HepG2 (cell line): ENCODE results near the gene RSL1D1. TPM values are rescaled to one million over a fixed set of nuclear protein-coding genes. Genes with fewer than 3 reads are reported as not detected.

Source experiments
- ARNT2 ChIP-seq: sonication (generic); formaldehyde crosslinking; IDR thresholded peaks from 2 replicates; pipeline ENCODE4 v1.8.0; 2022; ENCODE audit warnings: mild to moderate bottlenecking, low read depth, missing genetic modification reagents, moderate library complexity
- JUN ChIP-seq: sonication (generic); formaldehyde crosslinking; IDR thresholded peaks from 2 replicates; pipeline ENCODE4 v1.4.0; 2020; ENCODE audit warnings: mild to moderate bottlenecking, missing genetic modification reagents
- KLF6 ChIP-seq: IDR thresholded peaks from 2 replicates; pipeline ENCODE4 v1.8.0; 2016; ENCODE audit warnings: missing biosample characterization, missing genetic modification reagents
- PHF20 ChIP-seq: sonication (generic); formaldehyde crosslinking; IDR thresholded peaks from 2 replicates; pipeline ENCODE4 v1.5.0; 2020; ENCODE audit warnings: mild to moderate bottlenecking, missing genetic modification reagents
- STAG1 ChIP-seq: sonication (generic); formaldehyde crosslinking; IDR thresholded peaks from 2 replicates; pipeline ENCODE4 v1.4.0; 2020; ENCODE audit warnings: missing genetic modification reagents
- ZEB1 ChIP-seq: IDR thresholded peaks from 2 replicates; pipeline ENCODE4 v1.6.1; 2012; ENCODE audit warnings: mild to moderate bottlenecking, low read depth, inconsistent platforms; ENCODE audit not compliant: insufficient replicate concordance
- ZMYM2 ChIP-seq: sonication (generic); formaldehyde crosslinking; IDR thresholded peaks from 2 replicates; pipeline ENCODE4 v1.8.0; 2022; ENCODE audit warnings: mild to moderate bottlenecking, missing genetic modification reagents
- ZNF567 ChIP-seq: sonication (generic); formaldehyde crosslinking; IDR thresholded peaks from 2 replicates; pipeline ENCODE4 v1.8.1; 2023; ENCODE audit warnings: mild to moderate bottlenecking, missing genetic modification reagents, borderline replicate concordance
- polyA plus RNA-seq, 8 experiments: library from polyadenylated mRNA; depleted of rRNA in 3 of 8; stranded (reverse) in 7 of 8; unstranded in 1 of 8; fragments of >200 nt; fragmentation: Illumina TruSeq in 4 of 8; extraction: Trizol in 4 of 8; gene quantifications; 2 replicates each; pipeline versions ENCODE4 v1.2.1 to v1.2.3, GENCODE V29; 2011 to 2016; ENCODE audit warnings: low read depth in 4 of 8, missing spikeins in 1 of 8, mixed read lengths in 1 of 8; ENCODE audit not compliant: insufficient read depth in 1 of 8
- total RNA-seq, 5 experiments: library from RNA; depleted of rRNA; stranded (reverse); fragments of >200 nt; fragmentation: Illumina TruSeq; extraction: Trizol; gene quantifications; 2 replicates each; pipeline ENCODE4 v1.2.3, GENCODE V29; 2016; ENCODE audit warnings: low read depth in 1 of 5
- TF ChIP-seq, protein P1 (sequence below): sonication (generic); formaldehyde crosslinking; IDR thresholded peaks from 2 replicates; pipeline ENCODE4 v1.4.0; 2020; ENCODE audit warnings: missing genetic modification reagents
- TF ChIP-seq, protein P2 (sequence below): sonication (generic); formaldehyde crosslinking; IDR thresholded peaks from 2 replicates; pipeline ENCODE4 v1.8.1; 2023; ENCODE audit warnings: mild to moderate bottlenecking, missing genetic modification reagents
- TF ChIP-seq, protein P3 (sequence below): sonication (generic); formaldehyde crosslinking; IDR thresholded peaks from 2 replicates; pipeline ENCODE4 v1.8.0; 2022; ENCODE audit warnings: mild to moderate bottlenecking, missing genetic modification reagents
- TF ChIP-seq, protein P4 (sequence below): IDR thresholded peaks from 2 replicates; pipeline ENCODE4 v1.6.1; 2016; ENCODE audit warnings: low read depth, control low read depth
- TF ChIP-seq, protein P5 (sequence below): sonication (generic); formaldehyde crosslinking; IDR thresholded peaks from 2 replicates; pipeline ENCODE4 v1.5.1; 2020; ENCODE audit warnings: mild to moderate bottlenecking, missing genetic modification reagents, moderate library complexity

RSL1D1 gene
- total and polyA plus RNA-seq, 2 of the 13 experiments (the other 11 are each of a cell fraction or from before 2014, with no cell fraction given): 187 to 343 TPM

DNA sequence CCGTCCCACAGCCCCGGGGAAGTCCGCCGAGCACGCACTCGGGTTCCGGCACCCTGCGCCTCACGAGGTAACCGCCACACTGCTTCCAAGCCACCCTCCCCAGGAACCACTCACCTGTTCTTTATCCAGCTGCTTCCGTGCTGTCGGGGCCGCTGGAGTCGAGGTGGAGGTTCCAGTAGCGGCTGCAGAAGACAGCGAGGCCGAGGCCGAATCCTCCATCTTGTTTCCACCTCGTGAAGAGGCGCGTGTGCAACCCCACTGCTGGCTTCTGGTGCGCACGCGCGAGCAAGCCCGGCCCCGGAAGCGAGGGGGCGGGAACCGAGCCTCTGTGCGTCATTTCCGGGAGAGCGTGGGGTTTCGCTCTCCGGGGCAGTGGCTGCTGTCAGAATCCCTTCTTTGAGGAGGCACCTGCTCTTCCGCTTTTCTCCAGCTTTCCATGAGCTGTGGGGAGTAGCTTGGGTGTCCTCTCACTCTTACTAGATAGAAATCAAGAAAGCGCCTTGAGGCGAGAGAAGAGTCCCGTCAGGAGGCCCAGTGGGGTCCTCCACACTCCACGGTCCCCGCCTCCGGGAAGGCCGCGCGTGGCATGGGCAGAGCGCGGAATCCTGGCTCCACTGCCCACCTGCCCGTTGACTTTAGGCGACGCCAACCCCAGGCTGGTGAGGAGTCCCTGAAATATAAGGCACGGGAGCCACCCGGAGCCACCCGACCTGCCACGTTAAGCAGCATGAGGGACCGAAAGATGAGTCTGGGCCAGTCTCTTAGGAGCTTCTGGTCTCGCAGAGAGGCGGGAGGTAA is at the start of gene RSL1D1 (continued):
- TF ChIP-seq, protein P1, sequence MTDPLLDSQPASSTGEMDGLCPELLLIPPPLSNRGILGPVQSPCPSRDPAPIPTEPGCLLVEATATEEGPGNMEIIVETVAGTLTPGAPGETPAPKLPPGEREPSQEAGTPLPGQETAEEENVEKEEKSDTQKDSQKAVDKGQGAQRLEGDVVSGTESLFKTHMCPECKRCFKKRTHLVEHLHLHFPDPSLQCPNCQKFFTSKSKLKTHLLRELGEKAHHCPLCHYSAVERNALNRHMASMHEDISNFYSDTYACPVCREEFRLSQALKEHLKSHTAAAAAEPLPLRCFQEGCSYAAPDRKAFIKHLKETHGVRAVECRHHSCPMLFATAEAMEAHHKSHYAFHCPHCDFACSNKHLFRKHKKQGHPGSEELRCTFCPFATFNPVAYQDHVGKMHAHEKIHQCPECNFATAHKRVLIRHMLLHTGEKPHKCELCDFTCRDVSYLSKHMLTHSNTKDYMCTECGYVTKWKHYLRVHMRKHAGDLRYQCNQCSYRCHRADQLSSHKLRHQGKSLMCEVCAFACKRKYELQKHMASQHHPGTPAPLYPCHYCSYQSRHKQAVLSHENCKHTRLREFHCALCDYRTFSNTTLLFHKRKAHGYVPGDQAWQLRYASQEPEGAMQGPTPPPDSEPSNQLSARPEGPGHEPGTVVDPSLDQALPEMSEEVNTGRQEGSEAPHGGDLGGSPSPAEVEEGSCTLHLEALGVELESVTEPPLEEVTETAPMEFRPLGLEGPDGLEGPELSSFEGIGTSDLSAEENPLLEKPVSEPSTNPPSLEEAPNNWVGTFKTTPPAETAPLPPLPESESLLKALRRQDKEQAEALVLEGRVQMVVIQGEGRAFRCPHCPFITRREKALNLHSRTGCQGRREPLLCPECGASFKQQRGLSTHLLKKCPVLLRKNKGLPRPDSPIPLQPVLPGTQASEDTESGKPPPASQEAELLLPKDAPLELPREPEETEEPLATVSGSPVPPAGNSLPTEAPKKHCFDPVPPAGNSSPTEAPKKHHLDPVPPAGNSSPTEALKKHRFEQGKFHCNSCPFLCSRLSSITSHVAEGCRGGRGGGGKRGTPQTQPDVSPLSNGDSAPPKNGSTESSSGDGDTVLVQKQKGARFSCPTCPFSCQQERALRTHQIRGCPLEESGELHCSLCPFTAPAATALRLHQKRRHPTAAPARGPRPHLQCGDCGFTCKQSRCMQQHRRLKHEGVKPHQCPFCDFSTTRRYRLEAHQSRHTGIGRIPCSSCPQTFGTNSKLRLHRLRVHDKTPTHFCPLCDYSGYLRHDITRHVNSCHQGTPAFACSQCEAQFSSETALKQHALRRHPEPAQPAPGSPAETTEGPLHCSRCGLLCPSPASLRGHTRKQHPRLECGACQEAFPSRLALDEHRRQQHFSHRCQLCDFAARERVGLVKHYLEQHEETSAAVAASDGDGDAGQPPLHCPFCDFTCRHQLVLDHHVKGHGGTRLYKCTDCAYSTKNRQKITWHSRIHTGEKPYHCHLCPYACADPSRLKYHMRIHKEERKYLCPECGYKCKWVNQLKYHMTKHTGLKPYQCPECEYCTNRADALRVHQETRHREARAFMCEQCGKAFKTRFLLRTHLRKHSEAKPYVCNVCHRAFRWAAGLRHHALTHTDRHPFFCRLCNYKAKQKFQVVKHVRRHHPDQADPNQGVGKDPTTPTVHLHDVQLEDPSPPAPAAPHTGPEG: peak; percentile 92
- no peak; the same call in 1 of the 2 replicates for TF ChIP-seq ZMYM2 (CRISPR knock-in tag)
- TF ChIP-seq, protein P2, sequence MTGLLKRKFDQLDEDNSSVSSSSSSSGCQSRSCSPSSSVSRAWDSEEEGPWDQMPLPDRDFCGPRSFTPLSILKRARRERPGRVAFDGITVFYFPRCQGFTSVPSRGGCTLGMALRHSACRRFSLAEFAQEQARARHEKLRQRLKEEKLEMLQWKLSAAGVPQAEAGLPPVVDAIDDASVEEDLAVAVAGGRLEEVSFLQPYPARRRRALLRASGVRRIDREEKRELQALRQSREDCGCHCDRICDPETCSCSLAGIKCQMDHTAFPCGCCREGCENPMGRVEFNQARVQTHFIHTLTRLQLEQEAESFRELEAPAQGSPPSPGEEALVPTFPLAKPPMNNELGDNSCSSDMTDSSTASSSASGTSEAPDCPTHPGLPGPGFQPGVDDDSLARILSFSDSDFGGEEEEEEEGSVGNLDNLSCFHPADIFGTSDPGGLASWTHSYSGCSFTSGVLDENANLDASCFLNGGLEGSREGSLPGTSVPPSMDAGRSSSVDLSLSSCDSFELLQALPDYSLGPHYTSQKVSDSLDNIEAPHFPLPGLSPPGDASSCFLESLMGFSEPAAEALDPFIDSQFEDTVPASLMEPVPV (CRISPR knock-in tag): no peak; the same call in 1 of the 2 replicates
- peak; percentile 96; the same call in 1 of the 2 replicates for TF ChIP-seq KLF6 (CRISPR knock-in tag)
- TF ChIP-seq ARNT2: peak; percentile 90
- peak; percentile 21; the same call in 1 of the 2 replicates for TF ChIP-seq STAG1
- peak; percentile 87 for TF ChIP-seq PHF20 (CRISPR knock-in tag)
- TF ChIP-seq, protein P3, sequence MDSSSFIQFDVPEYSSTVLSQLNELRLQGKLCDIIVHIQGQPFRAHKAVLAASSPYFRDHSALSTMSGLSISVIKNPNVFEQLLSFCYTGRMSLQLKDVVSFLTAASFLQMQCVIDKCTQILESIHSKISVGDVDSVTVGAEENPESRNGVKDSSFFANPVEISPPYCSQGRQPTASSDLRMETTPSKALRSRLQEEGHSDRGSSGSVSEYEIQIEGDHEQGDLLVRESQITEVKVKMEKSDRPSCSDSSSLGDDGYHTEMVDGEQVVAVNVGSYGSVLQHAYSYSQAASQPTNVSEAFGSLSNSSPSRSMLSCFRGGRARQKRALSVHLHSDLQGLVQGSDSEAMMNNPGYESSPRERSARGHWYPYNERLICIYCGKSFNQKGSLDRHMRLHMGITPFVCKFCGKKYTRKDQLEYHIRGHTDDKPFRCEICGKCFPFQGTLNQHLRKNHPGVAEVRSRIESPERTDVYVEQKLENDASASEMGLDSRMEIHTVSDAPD: no peak
- peak; percentile 81 for TF ChIP-seq ZEB1
- TF ChIP-seq, protein P4, sequence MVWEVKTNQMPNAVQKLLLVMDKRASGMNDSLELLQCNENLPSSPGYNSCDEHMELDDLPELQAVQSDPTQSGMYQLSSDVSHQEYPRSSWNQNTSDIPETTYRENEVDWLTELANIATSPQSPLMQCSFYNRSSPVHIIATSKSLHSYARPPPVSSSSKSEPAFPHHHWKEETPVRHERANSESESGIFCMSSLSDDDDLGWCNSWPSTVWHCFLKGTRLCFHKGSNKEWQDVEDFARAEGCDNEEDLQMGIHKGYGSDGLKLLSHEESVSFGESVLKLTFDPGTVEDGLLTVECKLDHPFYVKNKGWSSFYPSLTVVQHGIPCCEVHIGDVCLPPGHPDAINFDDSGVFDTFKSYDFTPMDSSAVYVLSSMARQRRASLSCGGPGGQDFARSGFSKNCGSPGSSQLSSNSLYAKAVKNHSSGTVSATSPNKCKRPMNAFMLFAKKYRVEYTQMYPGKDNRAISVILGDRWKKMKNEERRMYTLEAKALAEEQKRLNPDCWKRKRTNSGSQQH (CRISPR knock-in tag): peak; percentile 86
- TF ChIP-seq ZNF567 (CRISPR knock-in tag): no peak; the same call in 1 of the 2 replicates
- TF ChIP-seq, protein P5, sequence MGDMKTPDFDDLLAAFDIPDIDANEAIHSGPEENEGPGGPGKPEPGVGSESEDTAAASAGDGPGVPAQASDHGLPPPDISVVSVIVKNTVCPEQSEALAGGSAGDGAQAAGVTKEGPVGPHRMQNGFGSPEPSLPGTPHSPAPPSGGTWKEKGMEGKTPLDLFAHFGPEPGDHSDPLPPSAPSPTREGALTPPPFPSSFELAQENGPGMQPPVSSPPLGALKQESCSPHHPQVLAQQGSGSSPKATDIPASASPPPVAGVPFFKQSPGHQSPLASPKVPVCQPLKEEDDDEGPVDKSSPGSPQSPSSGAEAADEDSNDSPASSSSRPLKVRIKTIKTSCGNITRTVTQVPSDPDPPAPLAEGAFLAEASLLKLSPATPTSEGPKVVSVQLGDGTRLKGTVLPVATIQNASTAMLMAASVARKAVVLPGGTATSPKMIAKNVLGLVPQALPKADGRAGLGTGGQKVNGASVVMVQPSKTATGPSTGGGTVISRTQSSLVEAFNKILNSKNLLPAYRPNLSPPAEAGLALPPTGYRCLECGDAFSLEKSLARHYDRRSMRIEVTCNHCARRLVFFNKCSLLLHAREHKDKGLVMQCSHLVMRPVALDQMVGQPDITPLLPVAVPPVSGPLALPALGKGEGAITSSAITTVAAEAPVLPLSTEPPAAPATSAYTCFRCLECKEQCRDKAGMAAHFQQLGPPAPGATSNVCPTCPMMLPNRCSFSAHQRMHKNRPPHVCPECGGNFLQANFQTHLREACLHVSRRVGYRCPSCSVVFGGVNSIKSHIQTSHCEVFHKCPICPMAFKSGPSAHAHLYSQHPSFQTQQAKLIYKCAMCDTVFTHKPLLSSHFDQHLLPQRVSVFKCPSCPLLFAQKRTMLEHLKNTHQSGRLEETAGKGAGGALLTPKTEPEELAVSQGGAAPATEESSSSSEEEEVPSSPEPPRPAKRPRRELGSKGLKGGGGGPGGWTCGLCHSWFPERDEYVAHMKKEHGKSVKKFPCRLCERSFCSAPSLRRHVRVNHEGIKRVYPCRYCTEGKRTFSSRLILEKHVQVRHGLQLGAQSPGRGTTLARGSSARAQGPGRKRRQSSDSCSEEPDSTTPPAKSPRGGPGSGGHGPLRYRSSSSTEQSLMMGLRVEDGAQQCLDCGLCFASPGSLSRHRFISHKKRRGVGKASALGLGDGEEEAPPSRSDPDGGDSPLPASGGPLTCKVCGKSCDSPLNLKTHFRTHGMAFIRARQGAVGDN: peak; percentile 95
- TF ChIP-seq JUN (CRISPR knock-in tag): peak; percentile 90
